Body of pancreas (tissue), 4 donors: ENCODE results near the gene PKD2L2. TPM values are rescaled to one million over a fixed set of nuclear protein-coding genes. Genes with fewer than 3 reads are reported as not detected.
"Not testable (repeated sequence)": the region's sequence is repeated elsewhere in the genome, so short reads cannot be mapped to it uniquely, and the experiment has no call there.

Source experiments
- ATAC-seq: fragments of 150-250 bp; one replicate; pipeline ENCODE4 v1.9.1; 2016
- DNase-seq, 4 donors: peaks; one replicate each; pipeline ENCODE4 v3.0.0-alpha.2; 2019
- H3K27ac ChIP-seq, 4 donors: fragments of 200-600 bp; sonication (generic); 1 replicate in 3 of 4; 2 replicates in 1 of 4; pipeline versions ENCODE4 v1.5.1 to v1.6.1; 2016 to 2019; ENCODE audit warnings: mild to moderate bottlenecking in 1 of 4, mixed read lengths in 1 of 4, moderate library complexity in 1 of 4
- H3K27me3 ChIP-seq, 2 donors: fragments of 200-600 bp; sonication (generic); one replicate each; pipeline ENCODE4 v1.6.0; 2016; ENCODE audit warnings: mild to moderate bottlenecking in 1 of 2
- H3K36me3 ChIP-seq, 2 donors: fragments of 200-600 bp; sonication (generic); replicated peaks in 1 of 2; 2 replicates each; pipeline ENCODE4 v1.5.1; 2016; ENCODE audit warnings: low read depth in 2 of 2; ENCODE audit not compliant: insufficient read depth in 1 of 2
- H3K4me1 ChIP-seq: fragments of 200-600 bp; sonication (generic); one replicate; pipeline ENCODE4 v1.6.0; 2016
- H3K4me3 ChIP-seq, 2 donors: fragments of 200-600 bp; sonication (generic); 1 replicate in 1 of 2; 2 replicates in 1 of 2; pipeline ENCODE4 v1.5.1; 2016 to 2019
- H3K9me3 ChIP-seq, 3 donors: fragments of 200-600 bp; sonication (generic); 1 replicate in 2 of 3; 2 replicates in 1 of 3; pipeline ENCODE4 v1.5.1; 2016
- POLR2A ChIP-seq, 3 donors: fragments of 450-650 bp; IDR thresholded peaks; one replicate each; pipeline ENCODE4 v1.6.1; 2016; ENCODE audit warnings: antibody characterized with exemption in 3 of 3, mild to moderate bottlenecking in 2 of 3
- WGBS, 2 donors: methylation state at CpG; one replicate each; pipeline ENCODE4 v1.1.5; 2017; 5-methylcytosine and 5-hydroxymethylcytosine counted together
- intact Hi-C: fragments of 100-400 bp; cut with DNase I; formaldehyde crosslinking; loops from one replicate; pipeline ENCODE4 v1.15.1; 2023
- total RNA-seq, 2 donors: library from RNA; depleted of rRNA; stranded (reverse); fragments of >200 nt; gene quantifications; one replicate each; pipeline ENCODE4 v1.1.0, GENCODE V29; 2016
- TF ChIP-seq, protein P1 (sequence below), 7 experiments: fragments of 450-650 bp in 4 of 7; fragments of 200-600 bp in 3 of 7; sonication (generic) in 3 of 7; IDR thresholded peaks; one replicate each; pipeline ENCODE4 v1.5.1; 2016 to 2019; ENCODE audit warnings: antibody characterized with exemption in 7 of 7

Gene PKD2L2
- total RNA-seq, 2 donors from 2014 or later: not detected

DNA sequence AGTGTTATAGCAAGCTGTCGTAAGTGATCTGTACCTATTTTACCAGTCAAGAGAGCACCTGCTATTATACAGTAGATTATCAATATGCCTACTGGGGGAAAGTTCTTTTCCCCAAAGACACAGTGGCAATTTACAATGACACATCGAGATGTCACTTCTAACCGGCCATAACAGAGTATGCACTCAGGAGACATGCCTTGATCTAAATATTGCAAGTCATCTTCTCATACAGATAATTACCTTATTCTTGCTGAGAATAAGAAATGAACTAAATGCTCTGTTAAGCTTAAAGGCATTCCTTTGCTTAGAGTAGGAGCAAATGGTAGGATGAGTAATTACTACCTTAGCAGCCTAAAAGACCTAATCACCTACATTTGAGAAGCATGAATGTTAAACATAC lies 71.6 kb downstream of the PKD2L2 start:
- 91 to 95% methylated on average over 3 of the region's 3 CpGs for WGBS, 2 donors
- H3K27me3 ChIP-seq: no peaks in the 10 kb centered on the region
- H3K36me3 ChIP-seq: peaks cover 0 to 6% of the 10 kb centered on the region in 2 donors
- H3K9me3 ChIP-seq: no peaks in the 10 kb centered on the region
- H3K4me3 ChIP-seq: no peak overlapping the region
- H3K4me1 ChIP-seq: no peaks in the 10 kb centered on the region
- intact Hi-C loops: no loop called here
- DNase-seq: no peak
- H3K27ac ChIP-seq: no peak overlapping the region
- TF ChIP-seq, protein P1, sequence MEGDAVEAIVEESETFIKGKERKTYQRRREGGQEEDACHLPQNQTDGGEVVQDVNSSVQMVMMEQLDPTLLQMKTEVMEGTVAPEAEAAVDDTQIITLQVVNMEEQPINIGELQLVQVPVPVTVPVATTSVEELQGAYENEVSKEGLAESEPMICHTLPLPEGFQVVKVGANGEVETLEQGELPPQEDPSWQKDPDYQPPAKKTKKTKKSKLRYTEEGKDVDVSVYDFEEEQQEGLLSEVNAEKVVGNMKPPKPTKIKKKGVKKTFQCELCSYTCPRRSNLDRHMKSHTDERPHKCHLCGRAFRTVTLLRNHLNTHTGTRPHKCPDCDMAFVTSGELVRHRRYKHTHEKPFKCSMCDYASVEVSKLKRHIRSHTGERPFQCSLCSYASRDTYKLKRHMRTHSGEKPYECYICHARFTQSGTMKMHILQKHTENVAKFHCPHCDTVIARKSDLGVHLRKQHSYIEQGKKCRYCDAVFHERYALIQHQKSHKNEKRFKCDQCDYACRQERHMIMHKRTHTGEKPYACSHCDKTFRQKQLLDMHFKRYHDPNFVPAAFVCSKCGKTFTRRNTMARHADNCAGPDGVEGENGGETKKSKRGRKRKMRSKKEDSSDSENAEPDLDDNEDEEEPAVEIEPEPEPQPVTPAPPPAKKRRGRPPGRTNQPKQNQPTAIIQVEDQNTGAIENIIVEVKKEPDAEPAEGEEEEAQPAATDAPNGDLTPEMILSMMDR (IDR thresholded peaks at IDR 0.05): no peak
- TF ChIP-seq POLR2A (IDR thresholded peaks at IDR 0.05): no peak
- ATAC-seq: no peak

DNA sequence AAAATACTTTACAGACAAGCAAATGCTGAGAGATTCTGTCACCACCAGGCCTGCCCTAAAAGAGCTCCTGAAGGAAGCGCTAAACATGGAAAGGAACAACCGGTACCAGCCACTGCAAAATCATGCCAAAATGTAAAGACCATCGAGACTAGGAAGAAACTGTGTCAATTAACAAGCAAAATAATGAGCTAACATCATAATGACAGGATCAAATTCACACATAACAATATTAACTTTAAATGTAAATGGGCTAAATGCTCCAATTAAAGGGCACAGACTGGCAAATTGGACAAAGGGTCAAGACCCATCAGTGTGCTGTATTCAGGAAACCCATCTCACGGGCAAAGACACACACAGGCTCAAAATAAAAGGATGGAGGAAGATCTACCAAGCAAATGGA lies 81.1 kb downstream of the PKD2L2 start:
- 100% methylated on average over 4 of the region's 4 CpGs for WGBS, 2 donors
- H3K27me3 ChIP-seq, intact Hi-C loops, H3K4me3 ChIP-seq, H3K36me3 ChIP-seq, H3K9me3 ChIP-seq, DNase-seq, H3K27ac ChIP-seq, H3K4me1 ChIP-seq, ATAC-seq: not testable (repeated sequence)

DNA sequence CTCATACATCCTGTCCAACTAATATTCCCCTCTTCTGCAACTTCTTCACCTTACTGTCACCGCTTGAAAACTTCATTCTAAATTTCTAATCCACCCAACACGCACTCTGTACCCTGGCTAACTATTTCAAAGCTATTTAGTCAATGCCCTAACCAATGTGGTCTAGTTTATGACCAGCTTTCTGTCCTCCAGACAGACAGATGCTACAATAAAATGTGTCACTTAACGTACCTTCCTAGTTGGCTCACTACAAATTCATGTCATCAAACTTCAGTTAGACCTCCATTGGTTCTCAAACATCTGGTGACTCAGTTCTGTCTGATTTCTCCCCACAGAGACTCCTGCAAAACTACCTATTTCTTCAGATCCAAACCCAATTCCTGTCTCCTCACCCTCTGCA lies 86.0 kb downstream of the PKD2L2 start:
- 95 to 98% methylated on average over 3 of the region's 3 CpGs for WGBS, 2 donors

DNA sequence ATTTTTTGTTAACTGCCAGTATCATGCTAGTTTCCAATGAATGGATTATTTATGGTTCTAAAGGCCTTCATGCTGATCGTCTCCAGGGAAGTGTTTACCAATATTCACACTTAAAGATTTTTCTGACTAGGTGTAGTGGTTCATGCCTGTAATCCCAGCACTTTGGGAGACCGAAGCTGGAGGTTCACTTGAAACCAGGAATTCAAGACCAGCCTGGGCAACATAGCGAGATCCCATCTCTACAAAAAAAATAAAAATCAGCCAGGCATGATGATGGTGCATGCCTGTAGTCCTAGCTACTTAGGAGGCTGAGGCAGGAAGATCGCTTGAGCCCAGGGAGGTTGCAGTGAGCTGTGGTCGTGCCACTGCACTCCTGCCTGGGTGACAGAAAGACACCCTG lies 100.2 kb downstream of the PKD2L2 start:
- H3K4me3 ChIP-seq: no peak overlapping the region
- no peaks in the 10 kb centered on the region for H3K9me3 ChIP-seq
- no peak overlapping the region for H3K27ac ChIP-seq
- WGBS, 2 donors: 89 to 92% methylated on average over 5 of the region's 5 CpGs
- peaks cover 7% of the 10 kb centered on the region for H3K4me1 ChIP-seq
- H3K36me3 ChIP-seq: peaks cover 0 to 3% of the 10 kb centered on the region in 2 donors
- TF ChIP-seq POLR2A (IDR thresholded peaks at IDR 0.05): no peak
- TF ChIP-seq, protein P1 (IDR thresholded peaks at IDR 0.05): no peak
- no peaks in the 10 kb centered on the region for H3K27me3 ChIP-seq
- ATAC-seq (no peak), DNase-seq (no peak)
- intact Hi-C loops: no loop called here

More for the DNA sequence above, 86.0 kb downstream of the PKD2L2 start:
- DNase-seq (no peak), ATAC-seq (no peak)
- Histone ChIP-seq H3K27me3 (no peaks in the 10 kb centered on the region), H3K36me3 (no peaks in the 10 kb centered on the region), H3K27ac (no peak overlapping the region), H3K9me3 (no peaks in the 10 kb centered on the region), H3K4me1 (no peaks in the 10 kb centered on the region), H3K4me3 (no peak overlapping the region)
- TF ChIP-seq POLR2A (IDR thresholded peaks at IDR 0.05): no peak
- intact Hi-C loops: no loop called here

Other genes with a start within 250 kb of the PKD2L2 start
- gene KLHL3, start 153.4 kb upstream of the PKD2L2 start, total RNA-seq: 1 to 10 TPM; 3.3 to 5.7 TPM
- 1 to 10 TPM; 7.3 TPM for gene HNRNPA0, start 135.1 kb upstream of the PKD2L2 start, total RNA-seq
- 1 to 10 TPM in 1 of 2 donors, under 1 TPM in 1; 0.33 to 1.0 TPM for gene MYOT, start 21.6 kb upstream of the PKD2L2 start, total RNA-seq
- 10 to 100 TPM; 25.9 to 53.7 TPM for gene FAM13B, start 143.6 kb downstream of the PKD2L2 start, total RNA-seq
- not detected for gene WNT8A, start 194.6 kb downstream of the PKD2L2 start, total RNA-seq
- 1 to 10 TPM in 1 of 2 donors, not detected in 1; 7.5 TPM for gene NME5, start 250.0 kb downstream of the PKD2L2 start, total RNA-seq